GM04503 (cell line): ENCODE results near the gene SLC7A8.

ENCODE experiments used
- DNase-seq: peaks from one replicate; pipeline ENCODE4 v3.0.0-alpha.2; 2012; ENCODE audit warnings: low read depth

The SLC7A8 gene

DNA sequence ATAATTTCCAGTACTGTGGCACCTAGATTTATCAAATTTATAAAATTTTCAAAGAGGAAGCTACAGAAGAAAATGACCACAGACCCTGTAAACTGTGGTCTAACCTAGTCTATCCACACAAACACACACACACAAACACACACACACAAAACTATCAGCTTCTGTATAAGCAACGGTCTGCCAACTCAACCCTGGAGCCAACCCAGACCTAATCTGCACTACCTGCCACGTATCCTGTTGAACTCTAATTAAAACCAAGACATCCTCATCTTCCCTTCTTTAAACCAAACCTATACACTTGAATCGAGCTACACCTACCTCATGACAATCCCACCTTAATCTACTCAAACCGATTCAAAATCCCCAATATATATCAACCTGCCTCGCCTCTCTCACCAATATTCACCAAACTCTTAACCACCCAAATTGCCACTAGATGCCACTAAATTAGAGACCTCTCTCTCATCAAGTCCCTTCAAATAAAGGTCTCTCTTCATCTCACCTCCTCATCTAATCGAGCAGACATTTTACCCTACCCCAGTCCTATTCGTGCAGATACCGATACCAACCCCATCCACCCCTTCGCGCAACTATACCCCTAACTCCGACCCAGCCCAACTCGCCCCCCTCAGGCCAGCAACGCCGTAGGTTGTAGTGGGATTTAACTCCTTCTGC lies 89.3 kb downstream of the SLC7A8 start:
- no peak for DNase-seq

DNA sequence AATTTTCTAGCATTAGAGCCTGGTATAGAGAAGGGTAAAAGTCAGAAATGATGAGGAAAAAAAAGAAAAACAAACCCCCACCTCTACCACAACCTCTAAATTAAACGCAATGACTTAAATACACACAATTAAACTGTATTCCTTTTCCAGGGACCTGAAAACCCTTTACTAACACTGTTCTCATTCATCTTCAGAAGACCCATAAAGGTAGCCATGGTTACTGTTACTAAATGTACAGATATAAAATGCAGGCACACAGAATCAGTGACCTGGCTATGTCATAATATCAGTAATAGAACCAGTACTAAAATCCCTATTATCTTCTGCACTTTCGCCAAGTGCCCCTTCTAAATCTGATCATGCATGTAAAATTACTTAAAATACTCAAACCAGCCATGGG lies 89.9 kb downstream of the SLC7A8 start:
- DNase-seq, result no peak

DNA sequence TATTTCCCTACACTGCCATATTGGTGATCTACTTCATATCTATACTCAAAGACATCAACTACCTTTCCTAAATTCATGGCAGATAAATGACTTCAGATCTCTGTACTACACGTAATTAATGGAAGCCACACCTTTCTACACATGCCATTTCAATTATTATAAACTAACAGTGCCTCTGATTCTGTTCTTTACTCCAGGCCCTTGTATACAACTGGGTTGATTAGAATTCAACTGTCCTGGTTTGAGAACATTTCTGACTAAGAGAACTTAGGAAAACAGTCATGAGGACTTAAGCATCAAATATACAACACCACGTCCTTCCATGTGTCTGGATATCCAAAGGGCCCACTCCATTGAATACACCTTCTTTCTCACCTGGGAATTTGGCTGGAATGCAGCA lies 90.4 kb downstream of the SLC7A8 start:
- DNase-seq, result no peak

DNA sequence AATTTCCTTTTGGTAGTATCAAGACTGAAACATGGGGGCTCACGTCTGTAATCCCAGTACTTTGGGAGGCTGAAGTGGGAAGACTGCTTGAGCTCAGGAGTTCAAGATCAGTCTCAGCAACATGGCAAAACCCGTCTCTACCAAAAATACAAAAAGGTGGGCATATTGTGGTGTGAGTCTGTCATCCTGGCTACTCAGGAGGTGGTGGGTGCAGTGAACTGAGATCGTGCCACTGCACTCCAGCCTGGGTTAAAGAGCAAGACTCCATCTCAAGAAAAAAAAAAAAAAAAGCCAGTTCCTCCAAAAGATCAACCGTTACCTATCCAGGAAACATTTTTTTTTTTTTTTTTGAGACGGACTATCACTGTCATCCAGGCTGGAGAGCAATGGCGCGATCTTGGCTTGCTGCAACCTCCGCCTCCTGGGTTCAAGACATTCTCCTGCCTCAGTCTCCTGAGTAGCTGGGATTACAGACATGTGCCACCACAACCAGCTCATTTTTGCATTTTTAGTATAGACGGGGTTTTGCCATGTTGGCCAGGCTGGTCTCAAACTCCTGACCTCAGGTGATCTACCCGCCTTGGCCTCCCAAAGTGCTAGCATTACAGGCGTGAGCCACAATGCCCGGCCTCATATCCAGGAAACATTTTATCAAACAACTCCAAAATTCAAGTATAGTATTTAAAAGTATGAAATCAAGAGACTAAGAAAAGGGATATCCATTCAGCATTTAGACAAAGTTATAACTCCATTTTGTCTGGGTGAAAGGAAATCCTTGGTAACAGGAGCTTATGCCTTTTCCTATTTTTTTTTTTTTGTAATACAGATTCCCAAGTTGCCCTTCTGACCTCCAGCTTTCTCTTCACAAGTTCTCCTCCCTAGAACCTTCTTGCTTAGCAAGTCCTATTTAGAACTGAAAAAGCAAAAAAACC lies 91.9 kb downstream of the SLC7A8 start:
- DNase-seq, result no peak

DNA sequence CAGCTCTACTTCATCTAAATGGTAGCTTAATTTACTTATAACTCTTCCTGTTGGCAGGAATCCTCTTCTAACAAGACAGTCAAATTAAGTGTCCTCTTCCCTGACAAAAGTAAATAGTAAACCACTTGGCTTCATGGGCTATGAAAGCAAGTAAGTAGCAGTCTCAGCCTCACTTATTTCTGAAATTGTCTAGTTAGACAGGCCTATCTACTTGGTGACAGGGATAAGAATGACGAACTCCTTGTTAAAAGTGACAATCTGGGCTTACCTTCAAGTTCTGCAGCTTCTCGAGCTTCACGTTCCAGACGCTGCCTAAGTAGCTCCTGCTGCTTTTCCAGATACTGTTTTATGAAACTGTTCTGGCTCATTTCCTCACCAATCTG lies 93.2 kb downstream of the SLC7A8 start:
- DNase-seq, result no peak

DNA sequence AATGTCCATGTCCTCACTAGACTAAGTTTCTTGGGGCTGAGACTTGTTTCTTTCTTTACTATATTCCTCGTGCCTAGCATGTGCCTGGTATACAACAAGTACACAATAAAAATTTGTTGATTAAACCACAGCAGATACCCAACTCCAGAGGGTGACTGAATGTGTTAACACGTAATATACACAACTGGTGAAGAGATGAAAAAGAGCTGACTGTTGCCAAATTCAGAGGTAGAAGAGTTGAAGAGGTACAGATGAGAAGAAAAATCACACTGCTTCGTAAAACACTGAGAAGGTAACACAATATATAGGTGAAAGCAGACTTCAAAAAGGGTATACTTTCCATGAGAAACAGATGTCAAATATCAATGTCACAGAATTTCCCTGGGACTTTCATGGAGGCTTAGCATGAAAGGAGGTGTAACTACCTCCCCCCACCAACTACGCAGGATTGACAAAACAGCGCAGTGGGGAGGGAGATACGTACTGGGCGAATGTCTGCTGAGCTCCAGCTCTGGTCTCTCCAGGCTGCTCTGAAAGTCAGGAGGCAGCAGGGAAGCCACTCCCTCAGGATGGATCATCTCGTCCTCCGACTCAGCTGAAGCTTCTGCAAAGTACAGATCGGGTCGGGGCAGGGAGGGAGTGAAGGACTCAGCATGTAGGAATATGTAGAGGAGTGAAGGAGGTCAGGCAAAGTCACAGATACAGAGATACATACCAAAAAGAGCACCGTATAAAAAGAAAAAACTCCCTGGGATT lies 93.8 kb downstream of the SLC7A8 start:
- DNase-seq, result no peak

DNA sequence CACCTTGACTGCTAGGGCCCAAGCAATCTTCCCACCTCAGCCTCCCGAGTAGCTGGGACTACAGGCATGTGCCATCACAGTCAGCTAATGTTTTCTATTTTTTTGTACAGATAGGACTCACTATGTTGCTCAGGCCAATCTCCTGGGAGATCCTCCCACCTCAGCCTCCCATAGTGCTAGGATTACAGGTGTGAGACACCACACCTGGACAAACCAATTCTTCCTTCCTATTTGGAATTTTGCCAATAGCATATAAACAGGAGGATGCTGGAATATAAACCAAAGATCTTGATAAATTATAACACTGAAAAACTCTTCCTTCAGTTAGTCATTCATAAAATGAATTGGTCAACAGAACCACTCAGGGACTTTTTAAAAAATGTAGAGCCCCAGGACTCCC lies 96.9 kb downstream of the SLC7A8 start:
- DNase-seq, result no peak

DNA sequence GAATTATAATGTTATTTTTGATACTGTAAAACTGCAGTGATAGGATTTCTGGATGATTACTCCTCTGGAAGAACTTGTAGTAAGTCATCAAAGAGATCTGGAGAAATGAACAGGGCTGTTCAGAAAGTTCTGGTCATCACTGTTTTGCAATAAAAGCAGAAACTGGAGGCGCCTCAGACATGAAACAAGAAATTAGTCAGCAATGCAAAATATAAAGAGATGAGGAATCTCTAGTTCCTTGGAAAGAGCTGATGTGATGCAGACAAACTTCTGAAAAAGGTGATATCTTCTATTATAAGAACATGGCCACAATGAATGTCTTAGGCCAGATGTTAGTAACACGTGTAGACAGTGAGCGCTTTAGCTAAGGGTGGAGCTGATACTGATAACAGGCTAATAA lies 98.0 kb downstream of the SLC7A8 start:
- DNase-seq, result no peak

DNA sequence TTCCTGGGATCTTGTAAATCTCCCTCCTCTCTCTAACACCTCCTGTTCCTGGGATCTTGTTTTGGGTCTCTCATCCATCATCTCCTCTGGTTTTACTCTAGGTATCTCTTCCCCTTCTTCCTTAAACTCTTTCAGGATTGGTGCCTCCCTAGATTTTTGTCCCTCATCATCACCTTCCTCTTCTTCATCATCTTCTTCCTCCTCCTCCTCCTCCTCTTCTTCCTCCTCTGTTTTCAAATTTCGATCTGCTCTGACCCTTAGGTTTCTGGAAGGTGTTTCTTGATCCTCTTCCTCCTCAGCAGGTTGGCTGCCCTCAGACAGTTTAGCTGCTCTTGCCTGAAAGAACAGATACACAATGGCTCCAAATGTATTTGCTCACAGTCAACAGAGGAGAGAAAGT lies 103.0 kb downstream of the SLC7A8 start:
- DNase-seq, result no peak

DNA sequence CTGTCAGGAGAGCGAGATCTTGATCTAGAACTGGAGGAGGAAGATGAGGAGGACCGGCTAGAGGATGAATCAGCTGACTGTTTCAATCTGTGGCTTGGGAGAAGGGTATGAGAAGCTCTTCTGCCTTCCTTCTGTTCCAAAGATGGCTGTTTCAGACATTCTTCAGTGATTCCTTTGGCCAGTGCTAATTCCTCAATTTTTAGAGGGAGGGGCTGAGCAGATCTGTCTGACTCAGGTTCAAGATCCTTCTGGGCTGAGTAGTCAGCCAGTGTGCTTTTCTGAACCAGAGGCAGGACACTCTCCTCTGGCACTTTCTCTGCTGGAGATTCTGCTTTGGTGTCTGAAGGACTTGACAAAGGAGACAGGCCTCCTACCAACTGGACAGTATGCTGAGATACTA lies 103.7 kb downstream of the SLC7A8 start:
- peak; percentile 46 for DNase-seq

DNA sequence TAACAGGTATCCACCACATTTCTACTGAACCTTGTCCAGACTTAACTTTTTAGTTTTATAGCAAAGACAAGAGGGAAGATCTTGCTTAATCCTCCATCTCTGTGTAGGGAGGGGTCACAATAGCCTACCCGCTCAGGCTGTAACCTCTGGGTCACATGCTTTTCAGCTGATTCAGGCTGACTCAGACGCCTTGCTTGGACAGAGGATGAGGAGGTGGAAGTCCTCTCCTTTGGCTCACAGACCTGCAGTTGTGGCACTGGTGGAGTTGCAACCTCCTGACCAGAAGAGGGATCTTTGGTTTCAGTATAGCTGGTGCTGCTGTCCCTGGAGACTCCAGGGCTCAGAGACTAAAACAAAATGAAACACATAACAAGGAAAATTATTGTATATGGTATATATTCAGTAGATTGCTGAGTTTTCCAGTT lies 104.8 kb downstream of the SLC7A8 start:
- DNase-seq, result peak; percentile 98

DNA sequence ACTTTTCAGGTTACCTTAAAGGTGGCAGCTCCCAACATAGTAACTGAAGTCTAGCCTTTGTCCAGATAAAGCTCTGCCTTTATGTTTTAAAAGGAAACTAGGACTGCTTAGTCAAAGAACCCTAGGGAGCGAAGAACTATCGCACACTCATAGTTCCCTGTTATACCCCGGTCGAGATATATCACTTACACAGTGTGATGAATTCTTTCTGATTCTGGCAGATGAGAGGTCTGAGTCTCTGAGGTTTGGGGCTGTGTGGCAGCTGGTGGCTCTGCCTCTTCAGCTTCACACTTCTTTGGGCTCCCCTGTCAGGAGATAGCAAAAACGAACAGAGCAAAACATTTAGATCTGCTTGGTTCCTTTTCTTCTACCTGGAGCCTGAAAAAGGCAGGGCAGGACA lies 105.5 kb downstream of the SLC7A8 start:
- DNase-seq, result no peak

DNA sequence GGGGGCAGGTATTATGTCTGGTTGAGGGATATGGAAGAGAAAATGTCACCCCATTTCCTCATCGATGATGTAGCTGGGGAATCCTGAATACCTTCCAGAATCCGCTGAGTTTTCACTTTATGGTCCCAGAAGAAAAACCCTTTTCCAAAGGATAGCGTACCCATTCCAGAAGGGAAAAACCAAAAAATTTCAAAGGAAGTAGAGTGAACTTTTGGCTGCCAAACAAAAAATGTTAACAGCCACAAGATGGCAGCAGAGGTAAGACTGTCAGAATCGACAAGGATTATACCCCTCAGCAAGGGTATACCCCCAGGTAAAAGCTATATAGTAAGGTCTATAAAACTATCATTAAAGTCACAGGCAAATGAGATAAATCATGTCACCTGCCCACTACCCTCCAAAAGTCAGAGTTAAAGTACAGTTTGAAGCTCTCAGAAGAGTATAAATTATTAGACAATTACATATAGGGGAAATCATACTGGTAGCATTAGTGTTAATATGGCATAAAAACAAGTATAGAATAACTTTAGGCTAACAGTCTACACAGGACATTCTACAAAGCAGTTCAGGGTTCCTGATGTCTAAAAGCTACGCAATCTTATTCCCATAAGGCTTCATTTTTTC lies 106.6 kb downstream of the SLC7A8 start:
- no peak for DNase-seq
